Parathyroid adenoma (tissue), 2 donors: ENCODE results near the gene OBSL1.

Experiments used
- H2AFZ ChIP-seq: fragments of 300-600 bp; sonication (generic); one replicate; pipeline ENCODE4 v1.7.0; 2017; ENCODE audit warnings: antibody characterized with exemption, mild to moderate bottlenecking
- H3K27ac ChIP-seq: fragments of 300-600 bp; sonication (generic); one replicate; pipeline ENCODE4 v1.7.0; 2017
- H3K27me3 ChIP-seq: fragments of 300-600 bp; sonication (generic); one replicate; pipeline ENCODE4 v1.7.0; 2017; ENCODE audit warnings: low read length; ENCODE audit not compliant: control insufficient read depth, insufficient read depth
- H3K36me3 ChIP-seq: fragments of 300-600 bp; sonication (generic); one replicate; pipeline ENCODE4 v1.7.0; 2017; ENCODE audit warnings: low read length; ENCODE audit not compliant: control insufficient read depth, insufficient read depth
- H3K4me1 ChIP-seq: fragments of 300-600 bp; sonication (generic); one replicate; pipeline ENCODE4 v1.7.0; 2017; ENCODE audit warnings: control low read depth
- H3K4me2 ChIP-seq: fragments of 300-600 bp; sonication (generic); one replicate; pipeline ENCODE4 v1.7.0; 2017; ENCODE audit warnings: low read length
- H3K4me3 ChIP-seq: fragments of 300-600 bp; sonication (generic); one replicate; pipeline ENCODE4 v1.7.0; 2017; ENCODE audit warnings: low read depth, low read length
- H3K79me2 ChIP-seq: fragments of 300-600 bp; sonication (generic); one replicate; pipeline ENCODE4 v1.7.0; 2017; ENCODE audit warnings: control low read depth
- H3K9ac ChIP-seq: fragments of 300-600 bp; sonication (generic); one replicate; pipeline ENCODE4 v1.7.0; 2017; ENCODE audit warnings: mild to moderate bottlenecking
- H3K9me3 ChIP-seq: fragments of 300-600 bp; sonication (generic); one replicate; pipeline ENCODE4 v1.7.0; 2017; ENCODE audit warnings: low read length; ENCODE audit not compliant: control insufficient read depth
- TF ChIP-seq, protein P1 (sequence below): fragments of 300-600 bp; sonication (generic); IDR thresholded peaks from one replicate; pipeline ENCODE4 v1.7.0; 2017; ENCODE audit warnings: antibody characterized with exemption, mild to moderate bottlenecking
- donor health status: primary hyperparathyroidism.

OBSL1 gene

DNA sequence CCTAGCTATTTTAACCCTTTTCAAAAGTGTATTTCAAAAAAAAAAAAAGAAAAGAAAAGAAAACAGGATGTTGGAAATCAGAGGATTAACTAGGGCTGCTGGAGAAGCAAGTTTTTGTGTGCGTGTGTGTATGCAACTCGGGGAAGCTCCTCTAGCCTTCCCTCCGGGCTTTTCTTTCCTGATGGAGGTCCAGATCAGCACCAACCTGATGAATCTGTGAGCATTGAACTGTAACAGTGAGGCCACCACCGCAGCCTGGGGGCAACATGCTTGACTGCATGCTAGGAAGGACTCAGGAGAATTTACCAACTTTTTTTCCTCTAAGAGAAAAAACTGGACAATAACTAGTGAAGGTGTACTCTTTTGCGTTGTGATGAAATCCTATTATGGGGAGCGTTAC is 2.3 kb downstream of the OBSL1 start:
- H3K79me2 ChIP-seq: no peaks in the 10 kb centered on the region
- TF ChIP-seq, protein P1, sequence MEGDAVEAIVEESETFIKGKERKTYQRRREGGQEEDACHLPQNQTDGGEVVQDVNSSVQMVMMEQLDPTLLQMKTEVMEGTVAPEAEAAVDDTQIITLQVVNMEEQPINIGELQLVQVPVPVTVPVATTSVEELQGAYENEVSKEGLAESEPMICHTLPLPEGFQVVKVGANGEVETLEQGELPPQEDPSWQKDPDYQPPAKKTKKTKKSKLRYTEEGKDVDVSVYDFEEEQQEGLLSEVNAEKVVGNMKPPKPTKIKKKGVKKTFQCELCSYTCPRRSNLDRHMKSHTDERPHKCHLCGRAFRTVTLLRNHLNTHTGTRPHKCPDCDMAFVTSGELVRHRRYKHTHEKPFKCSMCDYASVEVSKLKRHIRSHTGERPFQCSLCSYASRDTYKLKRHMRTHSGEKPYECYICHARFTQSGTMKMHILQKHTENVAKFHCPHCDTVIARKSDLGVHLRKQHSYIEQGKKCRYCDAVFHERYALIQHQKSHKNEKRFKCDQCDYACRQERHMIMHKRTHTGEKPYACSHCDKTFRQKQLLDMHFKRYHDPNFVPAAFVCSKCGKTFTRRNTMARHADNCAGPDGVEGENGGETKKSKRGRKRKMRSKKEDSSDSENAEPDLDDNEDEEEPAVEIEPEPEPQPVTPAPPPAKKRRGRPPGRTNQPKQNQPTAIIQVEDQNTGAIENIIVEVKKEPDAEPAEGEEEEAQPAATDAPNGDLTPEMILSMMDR: no peak
- H3K4me3 ChIP-seq: no peak overlapping the region

DNA sequence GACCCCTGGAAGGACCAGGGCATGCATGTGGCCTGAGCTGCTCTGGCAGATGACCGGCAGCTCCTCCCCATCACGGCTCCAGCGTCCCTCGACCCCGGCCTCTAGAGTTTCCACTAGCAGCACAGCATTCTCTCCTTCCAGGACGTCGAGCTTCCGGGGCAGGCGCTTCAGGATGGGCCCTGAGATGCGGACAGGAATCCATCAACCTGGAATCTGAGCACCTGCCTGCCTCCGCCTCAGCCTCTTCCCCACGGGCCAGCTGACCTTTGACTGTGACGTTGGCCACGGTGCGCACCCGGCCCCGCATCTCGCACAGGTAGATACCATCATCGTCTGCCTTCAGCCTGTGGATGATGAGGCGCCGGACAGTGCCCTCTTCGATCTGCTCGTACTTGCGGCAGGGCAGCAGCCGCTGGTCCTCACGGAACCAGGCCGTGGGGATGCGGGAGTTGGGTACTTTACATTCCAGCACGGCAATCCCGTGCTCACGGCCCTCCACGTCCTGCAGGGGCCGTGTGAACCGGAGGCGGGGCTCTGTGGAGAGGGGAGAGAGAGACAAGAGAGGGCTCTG is 3.5 kb downstream of the OBSL1 start:
- TF ChIP-seq, protein P1: no peak
- H3K9me3 ChIP-seq: no peaks in the 10 kb centered on the region
- H3K27me3 ChIP-seq: no peaks in the 10 kb centered on the region
- H3K4me2 ChIP-seq: no peak overlapping the region
- no peak overlapping the region for H3K27ac ChIP-seq
- no peak overlapping the region for H2AFZ ChIP-seq
- no peaks in the 10 kb centered on the region for H3K36me3 ChIP-seq
- H3K4me1 ChIP-seq: peaks cover 2% of the 10 kb centered on the region
- no peak overlapping the region for H3K4me3 ChIP-seq
- H3K9ac ChIP-seq: no peak overlapping the region
- no peaks in the 10 kb centered on the region for H3K79me2 ChIP-seq

More for the DNA sequence above, 2.3 kb downstream of the OBSL1 start:
- Histone ChIP-seq H3K36me3 (no peaks in the 10 kb centered on the region), H3K9ac (no peak overlapping the region), H3K4me1 (peaks cover 2% of the 10 kb centered on the region), H3K27me3 (no peaks in the 10 kb centered on the region), H3K9me3 (no peaks in the 10 kb centered on the region), H3K27ac (no peak overlapping the region), H2AFZ (no peak overlapping the region), H3K4me2 (no peak overlapping the region)

DNA sequence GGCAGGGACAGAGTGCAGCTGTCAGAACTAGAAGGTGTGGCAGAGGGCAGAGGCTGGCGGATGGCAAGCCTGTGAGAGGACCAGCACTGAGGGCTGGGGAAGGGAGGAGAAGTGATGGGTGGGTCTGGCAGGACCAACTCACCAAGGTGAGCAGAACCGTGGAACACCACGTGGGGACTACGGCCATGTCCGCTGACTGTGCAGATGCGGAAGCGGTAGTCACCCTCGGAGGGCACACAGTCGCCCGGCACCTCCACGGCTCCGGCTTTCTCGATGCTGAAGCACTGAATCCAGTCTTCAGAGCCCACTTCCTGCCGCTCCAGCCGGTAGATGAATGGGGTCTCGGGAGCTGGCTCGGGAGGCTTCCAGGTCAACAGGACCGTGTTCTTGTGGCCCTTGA is 4.2 kb downstream of the OBSL1 start:
- H3K4me3 ChIP-seq: no peak overlapping the region
- H3K4me1 ChIP-seq: peaks cover 2% of the 10 kb centered on the region
- no peaks in the 10 kb centered on the region for H3K9me3 ChIP-seq
- H3K79me2 ChIP-seq: no peaks in the 10 kb centered on the region
- H3K27ac ChIP-seq: no peak overlapping the region
- TF ChIP-seq, protein P1: no peak
- no peak overlapping the region for H3K4me2 ChIP-seq
- H3K9ac ChIP-seq: no peak overlapping the region
- H2AFZ ChIP-seq: no peak overlapping the region
- H3K36me3 ChIP-seq: no peaks in the 10 kb centered on the region
- H3K27me3 ChIP-seq: no peaks in the 10 kb centered on the region

DNA sequence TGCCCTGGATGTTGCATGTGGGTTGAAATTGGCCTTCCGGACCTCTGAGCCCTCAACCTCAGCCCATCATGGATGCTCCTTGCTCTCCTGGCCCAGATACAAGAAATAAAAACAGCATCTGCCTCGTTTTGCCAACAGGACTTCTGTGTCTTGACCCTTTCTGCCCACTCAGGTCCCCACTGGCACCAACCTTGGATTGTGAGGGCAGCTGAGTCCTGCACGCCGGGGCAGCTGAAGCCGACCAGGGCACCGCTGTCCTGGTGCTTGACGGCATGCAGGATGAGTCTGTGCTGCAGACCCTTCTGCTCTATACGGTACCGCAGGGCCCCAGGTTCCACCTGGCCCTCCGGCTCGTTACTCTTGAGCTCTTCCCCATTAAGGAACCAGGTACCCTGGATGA is 4.7 kb downstream of the OBSL1 start:
- Histone ChIP-seq H3K9me3 (no peaks in the 10 kb centered on the region), H3K4me2 (no peak overlapping the region), H3K27ac (no peak overlapping the region), H3K4me3 (no peak overlapping the region), H3K79me2 (no peaks in the 10 kb centered on the region), H2AFZ (no peak overlapping the region), H3K36me3 (no peaks in the 10 kb centered on the region), H3K4me1 (peaks cover 2% of the 10 kb centered on the region), H3K27me3 (no peaks in the 10 kb centered on the region), H3K9ac (no peak overlapping the region)
- TF ChIP-seq, protein P1: no peak
